ENCODE results near the gene ACO2.

- TF ChIP-seq CTCF (IDR thresholded peaks at IDR 0.05), result no peak
- TF ChIP-seq POLR2AphosphoS5 (IDR thresholded peaks at IDR 0.05; ENCODE audit: low read depth, low read length), result no peak
Observed at GRCh38 chr22:41540365-41540764, 71.4 kb downstream of the ACO2 start.
